Endodermal cell (in vitro differentiated cells): ENCODE measurements around the gene COA3. TPM values are rescaled to one million over a fixed set of nuclear protein-coding genes. Genes with fewer than 3 reads are reported as not detected.

Experiments
- DNase-seq: peaks from one replicate; pipeline ENCODE4 v3.0.0-alpha.2; 2017
- H3K27ac ChIP-seq: 2 replicates; pipeline ENCODE4 v1.5.1; 2013; ENCODE audit warnings: mild to moderate bottlenecking, low read depth, low read length, moderate library complexity
- H3K27me3 ChIP-seq: 2 replicates; pipeline ENCODE4 v1.6.1; 2013; ENCODE audit warnings: mild to moderate bottlenecking, low read length, moderate library complexity; ENCODE audit not compliant: insufficient read depth, control insufficient read depth, poor library complexity, severe bottlenecking
- H3K36me3 ChIP-seq: 2 replicates; pipeline ENCODE4 v1.7.0; 2013; ENCODE audit warnings: mild to moderate bottlenecking, low read length, moderate library complexity; ENCODE audit not compliant: control insufficient read depth, insufficient read depth
- H3K4me1 ChIP-seq: one replicate; pipeline ENCODE4 v1.7.0; 2013; ENCODE audit warnings: low read length; ENCODE audit not compliant: control insufficient read depth, insufficient read depth
- H3K4me3 ChIP-seq: 2 replicates; pipeline ENCODE4 v1.5.1; 2013; ENCODE audit warnings: mild to moderate bottlenecking, low read length, moderate library complexity
- H3K9ac ChIP-seq: 2 replicates; pipeline ENCODE4 v1.6.1; 2013; ENCODE audit warnings: mild to moderate bottlenecking, low read length, moderate library complexity; ENCODE audit not compliant: poor library complexity, severe bottlenecking; ENCODE audit errors: extremely low read depth
- H3K9me3 ChIP-seq: 2 replicates; pipeline ENCODE4 v1.6.1; 2013; ENCODE audit warnings: mild to moderate bottlenecking, low read length, moderate library complexity; ENCODE audit not compliant: control insufficient read depth
- H3K27ac Mint-ChIP-seq: 2 replicates; pipeline ENCODE4 v1.8.0; 2020; ENCODE audit warnings: mixed read lengths
- H3K27me3 Mint-ChIP-seq: 2 replicates; pipeline ENCODE4 v1.8.0; 2021; ENCODE audit warnings: mild to moderate bottlenecking, mixed read lengths; ENCODE audit not compliant: insufficient read depth
- H3K36me3 Mint-ChIP-seq: 2 replicates; pipeline ENCODE4 v1.8.0; 2020; ENCODE audit warnings: low read depth, mixed read lengths
- H3K4me1 Mint-ChIP-seq: 2 replicates; pipeline ENCODE4 v1.8.0; 2020; ENCODE audit warnings: mixed read lengths
- H3K4me3 Mint-ChIP-seq: 2 replicates; pipeline ENCODE4 v1.8.0; 2020; ENCODE audit warnings: mild to moderate bottlenecking, moderate library complexity, mixed read lengths
- H3K9me3 Mint-ChIP-seq: 2 replicates; pipeline ENCODE4 v1.8.0; 2020; ENCODE audit warnings: mild to moderate bottlenecking, mixed read lengths
- WGBS, 2 experiments: methylation state at CpG; one replicate each; pipeline versions ENCODE4 v1.1.5 to v1.1.7; 2013; ENCODE audit warnings: missing lambda C conversion rate in 2 of 2, mixed read lengths in 1 of 2; ENCODE audit not compliant: insufficient coverage in 1 of 2, insufficient read length in 1 of 2; 5-methylcytosine and 5-hydroxymethylcytosine counted together
- total RNA-seq, 2 donors: library from RNA; stranded (reverse); fragmentation: NEBNext Ultra II Directional in 1 of 2; extraction: Animal tissue kit (Norgen Biotek cat#: 25700) in 1 of 2; gene quantifications; 2 replicates in 1 of 2; 3 replicates in 1 of 2; pipeline ENCODE4 v1.2.1, GENCODE V29; 2021
- TF ChIP-seq, protein P1 (sequence below): fragments of 200-600 bp; sonication (generic); conservative IDR thresholded peaks from 2 replicates; pipeline ENCODE4 v1.5.0; 2021; ENCODE audit warnings: antibody characterized with exemption, mild to moderate bottlenecking

The COA3 gene
- total RNA-seq, 2 donors from 2014 or later = 64.6 to 67.8 TPM

- TF ChIP-seq, protein P1, sequence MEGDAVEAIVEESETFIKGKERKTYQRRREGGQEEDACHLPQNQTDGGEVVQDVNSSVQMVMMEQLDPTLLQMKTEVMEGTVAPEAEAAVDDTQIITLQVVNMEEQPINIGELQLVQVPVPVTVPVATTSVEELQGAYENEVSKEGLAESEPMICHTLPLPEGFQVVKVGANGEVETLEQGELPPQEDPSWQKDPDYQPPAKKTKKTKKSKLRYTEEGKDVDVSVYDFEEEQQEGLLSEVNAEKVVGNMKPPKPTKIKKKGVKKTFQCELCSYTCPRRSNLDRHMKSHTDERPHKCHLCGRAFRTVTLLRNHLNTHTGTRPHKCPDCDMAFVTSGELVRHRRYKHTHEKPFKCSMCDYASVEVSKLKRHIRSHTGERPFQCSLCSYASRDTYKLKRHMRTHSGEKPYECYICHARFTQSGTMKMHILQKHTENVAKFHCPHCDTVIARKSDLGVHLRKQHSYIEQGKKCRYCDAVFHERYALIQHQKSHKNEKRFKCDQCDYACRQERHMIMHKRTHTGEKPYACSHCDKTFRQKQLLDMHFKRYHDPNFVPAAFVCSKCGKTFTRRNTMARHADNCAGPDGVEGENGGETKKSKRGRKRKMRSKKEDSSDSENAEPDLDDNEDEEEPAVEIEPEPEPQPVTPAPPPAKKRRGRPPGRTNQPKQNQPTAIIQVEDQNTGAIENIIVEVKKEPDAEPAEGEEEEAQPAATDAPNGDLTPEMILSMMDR = no peak
- no peaks in the 10 kb centered on the region for H3K9me3 ChIP-seq
- peaks cover 49% of the 10 kb centered on the region for H3K36me3 ChIP-seq
- Mint-ChIP-seq H3K4me3 (no peak overlapping the region), H3K9me3 (no peaks in the 10 kb centered on the region), H3K27me3 (no peaks in the 10 kb centered on the region), H3K4me1 (peaks cover 16% of the 10 kb centered on the region), H3K27ac (no peak overlapping the region), H3K36me3 (peaks cover 55% of the 10 kb centered on the region)
- no peak overlapping the region for H3K9ac ChIP-seq
- H3K4me1 ChIP-seq = peaks cover 3% of the 10 kb centered on the region
- DNase-seq = no peak
- 97 to 98% methylated on average over 13 to 24 of the region's 24 CpGs for WGBS, 2 experiments
- no peaks in the 10 kb centered on the region for H3K27me3 ChIP-seq
- no peak overlapping the region for H3K27ac ChIP-seq
- H3K4me3 ChIP-seq = no peak overlapping the region
Observed at GRCh38 chr17:42844761-42845555, 46.5 kb upstream of the COA3 start.

DNA sequence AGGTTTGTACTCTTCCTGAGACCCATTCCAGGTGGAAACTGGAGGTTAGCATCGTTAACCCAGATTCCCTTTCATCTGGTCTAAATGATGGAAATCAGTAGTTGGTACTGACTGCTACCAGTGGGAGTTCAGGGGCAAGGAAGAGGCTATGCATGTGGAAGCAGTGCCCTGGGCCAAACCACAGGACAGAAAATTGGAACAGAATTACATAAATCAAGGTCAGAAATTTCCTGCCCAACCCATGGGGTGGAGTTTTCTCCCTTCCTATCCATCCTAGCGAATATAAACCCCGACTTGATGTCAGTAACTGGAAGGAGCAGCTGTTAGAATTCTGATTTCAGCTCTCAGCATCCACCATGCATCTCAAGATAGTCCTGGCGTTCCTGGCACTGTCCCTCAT is 45.8 kb upstream of the COA3 start, which contains the start of gene AOC2:
AOC2 (plus strand) TSS at position 310 of the 400 bp plus-strand sequence; CDS start at position 357, 47 bp downstream.
- H3K9me3 Mint-ChIP-seq = no peaks in the 10 kb centered on the region
- H3K4me3 ChIP-seq = no peak within 1 kb of the TSS
- H3K36me3 Mint-ChIP-seq = peaks cover 59% of the 10 kb centered on the region
- H3K27ac ChIP-seq = no peak within 1 kb of the TSS
- peaks cover 53% of the 10 kb centered on the region for H3K36me3 ChIP-seq
- no peak within 1 kb of the TSS for H3K4me3 Mint-ChIP-seq
- no peak for DNase-seq
- TF ChIP-seq, protein P1 = no peak
- no peaks in the 10 kb centered on the region for H3K9me3 ChIP-seq
- peaks cover 16% of the 10 kb centered on the region for H3K4me1 Mint-ChIP-seq
- H3K27me3 Mint-ChIP-seq = no peaks in the 10 kb centered on the region
- 88 to 96% methylated on average over 3 to 4 of the region's 4 CpGs for WGBS, 2 experiments
- H3K27me3 ChIP-seq = no peaks in the 10 kb centered on the region
- no peak within 1 kb of the TSS for H3K27ac Mint-ChIP-seq
- H3K9ac ChIP-seq = no peak within 1 kb of the TSS
- H3K4me1 ChIP-seq = peaks cover 3% of the 10 kb centered on the region

GRCh38 chr17:42843358-42843934 is 44.9 kb upstream of the COA3 start:
- Mint-ChIP-seq H3K9me3 (no peaks in the 10 kb centered on the region), H3K4me1 (peaks cover 16% of the 10 kb centered on the region), H3K36me3 (peaks cover 67% of the 10 kb centered on the region), H3K27me3 (no peaks in the 10 kb centered on the region), H3K4me3 (no peak overlapping the region), H3K27ac (no peak overlapping the region)
- Histone ChIP-seq H3K27ac (no peak overlapping the region), H3K9me3 (no peaks in the 10 kb centered on the region), H3K9ac (no peak overlapping the region), H3K27me3 (no peaks in the 10 kb centered on the region), H3K4me3 (no peak overlapping the region), H3K36me3 (peaks cover 61% of the 10 kb centered on the region), H3K4me1 (peaks cover 3% of the 10 kb centered on the region)
- peak; percentile 82 for DNase-seq
- 61 to 69% methylated on average over 3 to 6 of the region's 6 CpGs for WGBS, 2 experiments
- TF ChIP-seq, protein P1 = peak; percentile 97
